ENCODE data around the gene RAD51B.

Gene RAD51B

GRCh38 chr14:67819563-67820421, at the start of gene RAD51B:
Gene RAD51B, plus strand, starts transcription at chr14:67819779.
- peak; percentile 87 for ATAC-seq
- no peaks in the 10 kb centered on the region for H3K9me3 Mint-ChIP-seq
- H3K4me3 Mint-ChIP-seq = peak within 1 kb of the TSS; percentile 99
- no peaks in the 10 kb centered on the region for H3K27me3 Mint-ChIP-seq
- peaks cover 37% of the 10 kb centered on the region for H3K4me1 Mint-ChIP-seq
- H3K36me3 Mint-ChIP-seq = no peaks in the 10 kb centered on the region
- H3K27ac Mint-ChIP-seq = peak within 1 kb of the TSS; percentile 99

- H3K4me1 Mint-ChIP-seq = no peaks in the 10 kb centered on the region
- no peaks in the 10 kb centered on the region for H3K9me3 Mint-ChIP-seq
- no peak overlapping the region for H3K4me3 Mint-ChIP-seq
- no peaks in the 10 kb centered on the region for H3K27me3 Mint-ChIP-seq
- no peak for ATAC-seq
- peaks cover 81% of the 10 kb centered on the region for H3K36me3 Mint-ChIP-seq
- H3K27ac Mint-ChIP-seq = no peak overlapping the region
These were observed 45.7 kb upstream of the RAD51B start for GRCh38 chr14:67773844-67774377.

GRCh38 chr14:67776653-67777322, 42.8 kb upstream of the RAD51B start:
- H3K27ac Mint-ChIP-seq = no peak overlapping the region
- H3K9me3 Mint-ChIP-seq = no peaks in the 10 kb centered on the region
- H3K4me3 Mint-ChIP-seq = no peak overlapping the region
- H3K36me3 Mint-ChIP-seq = peaks cover 83% of the 10 kb centered on the region
- no peak for ATAC-seq
- H3K27me3 Mint-ChIP-seq = no peaks in the 10 kb centered on the region
- H3K4me1 Mint-ChIP-seq = no peaks in the 10 kb centered on the region

GRCh38 chr14:67778792-67779191, 40.8 kb upstream of the RAD51B start:
- H3K36me3 Mint-ChIP-seq = peaks cover 86% of the 10 kb centered on the region
- no peaks in the 10 kb centered on the region for H3K9me3 Mint-ChIP-seq
- no peak overlapping the region for H3K4me3 Mint-ChIP-seq
- H3K27ac Mint-ChIP-seq = no peak overlapping the region
- ATAC-seq = no peak
- no peaks in the 10 kb centered on the region for H3K4me1 Mint-ChIP-seq
- no peaks in the 10 kb centered on the region for H3K27me3 Mint-ChIP-seq

GRCh38 chr14:67782090-67782489, 37.5 kb upstream of the RAD51B start:
- ATAC-seq = no peak
- Mint-ChIP-seq H3K4me3 (no peak overlapping the region), H3K36me3 (peaks cover 87% of the 10 kb centered on the region), H3K27ac (no peak overlapping the region), H3K27me3 (no peaks in the 10 kb centered on the region), H3K9me3 (no peaks in the 10 kb centered on the region), H3K4me1 (no peaks in the 10 kb centered on the region)

- H3K9me3 Mint-ChIP-seq = no peaks in the 10 kb centered on the region
- H3K27ac Mint-ChIP-seq = no peak overlapping the region
- no peak for ATAC-seq
- peaks cover 96% of the 10 kb centered on the region for H3K36me3 Mint-ChIP-seq
- H3K4me3 Mint-ChIP-seq = no peak overlapping the region
- no peaks in the 10 kb centered on the region for H3K27me3 Mint-ChIP-seq
- no peaks in the 10 kb centered on the region for H3K4me1 Mint-ChIP-seq
These were observed 35.2 kb upstream of the RAD51B start for GRCh38 chr14:67784244-67784823.

GRCh38 chr14:67785270-67786109, 34.1 kb upstream of the RAD51B start:
- Mint-ChIP-seq H3K27me3 (no peaks in the 10 kb centered on the region), H3K27ac (no peak overlapping the region), H3K36me3 (peaks cover 97% of the 10 kb centered on the region), H3K4me3 (no peak overlapping the region), H3K9me3 (no peaks in the 10 kb centered on the region), H3K4me1 (no peaks in the 10 kb centered on the region)
- ATAC-seq = no peak

GRCh38 chr14:67787673-67788072, 31.9 kb upstream of the RAD51B start:
- Mint-ChIP-seq H3K27ac (no peak overlapping the region), H3K4me3 (no peak overlapping the region), H3K36me3 (peaks cover 79% of the 10 kb centered on the region), H3K9me3 (no peaks in the 10 kb centered on the region), H3K27me3 (no peaks in the 10 kb centered on the region), H3K4me1 (no peaks in the 10 kb centered on the region)
- no peak for ATAC-seq

GRCh38 chr14:67798731-67799130, 20.8 kb upstream of the RAD51B start:
- no peak for ATAC-seq
- Mint-ChIP-seq H3K27ac (no peak overlapping the region), H3K4me3 (no peak overlapping the region), H3K27me3 (no peaks in the 10 kb centered on the region), H3K36me3 (peaks cover 69% of the 10 kb centered on the region), H3K4me1 (no peaks in the 10 kb centered on the region), H3K9me3 (no peaks in the 10 kb centered on the region)

- no peak for ATAC-seq
- H3K27me3 Mint-ChIP-seq = no peaks in the 10 kb centered on the region
- H3K27ac Mint-ChIP-seq = no peak overlapping the region
- no peaks in the 10 kb centered on the region for H3K9me3 Mint-ChIP-seq
- no peak overlapping the region for H3K4me3 Mint-ChIP-seq
- H3K4me1 Mint-ChIP-seq = no peaks in the 10 kb centered on the region
- H3K36me3 Mint-ChIP-seq = peaks cover 83% of the 10 kb centered on the region
These were observed 18.8 kb upstream of the RAD51B start for GRCh38 chr14:67800743-67801142.

- H3K4me3 Mint-ChIP-seq = no peak overlapping the region
- H3K27me3 Mint-ChIP-seq = no peaks in the 10 kb centered on the region
- ATAC-seq = peak; percentile 72
- no peaks in the 10 kb centered on the region for H3K9me3 Mint-ChIP-seq
- H3K4me1 Mint-ChIP-seq = peaks cover 7% of the 10 kb centered on the region
- H3K36me3 Mint-ChIP-seq = peaks cover 77% of the 10 kb centered on the region
- no peak overlapping the region for H3K27ac Mint-ChIP-seq
These were observed 13.3 kb upstream of the RAD51B start for GRCh38 chr14:67806246-67806645.

- peaks cover 41% of the 10 kb centered on the region for H3K4me1 Mint-ChIP-seq
- no peaks in the 10 kb centered on the region for H3K27me3 Mint-ChIP-seq
- peaks cover 15% of the 10 kb centered on the region for H3K36me3 Mint-ChIP-seq
- H3K9me3 Mint-ChIP-seq = no peaks in the 10 kb centered on the region
- no peak overlapping the region for H3K27ac Mint-ChIP-seq
- H3K4me3 Mint-ChIP-seq = peak overlapping the region; percentile 81
- no peak for ATAC-seq
These were observed 4.8 kb upstream of the RAD51B start for GRCh38 chr14:67814821-67815220.

- ATAC-seq = no peak
- Mint-ChIP-seq H3K36me3 (peaks cover 6% of the 10 kb centered on the region), H3K9me3 (no peaks in the 10 kb centered on the region), H3K27ac (peak overlapping the region; percentile 86), H3K4me3 (peak overlapping the region; percentile 81), H3K4me1 (peaks cover 46% of the 10 kb centered on the region), H3K27me3 (no peaks in the 10 kb centered on the region)
These were observed 3.9 kb upstream of the RAD51B start for GRCh38 chr14:67815573-67816225.

GRCh38 chr14:67816326-67817002, 3.1 kb upstream of the RAD51B start, which contains the start of gene ZFYVE26:
Gene ZFYVE26, minus strand, starts transcription at chr14:67816590. Its CDS starts 627 bp downstream, at chr14:67815963.
- Mint-ChIP-seq H3K27ac (peak within 1 kb of the TSS; percentile 86), H3K4me3 (peak within 1 kb of the TSS; percentile 81), H3K36me3 (no peaks in the 10 kb centered on the region), H3K4me1 (peaks cover 51% of the 10 kb centered on the region), H3K27me3 (no peaks in the 10 kb centered on the region), H3K9me3 (no peaks in the 10 kb centered on the region)
- peak; percentile 96 for ATAC-seq
